Body of pancreas (tissue), 4 donors: ENCODE results near the gene MTHFD1. TPM values are rescaled to one million over a fixed set of nuclear protein-coding genes. Genes with fewer than 3 reads are reported as not detected.

Experiments
- ATAC-seq: fragments of 150-250 bp; one replicate; pipeline ENCODE4 v1.9.1; 2016
- DNase-seq, 4 donors: peaks; one replicate each; pipeline ENCODE4 v3.0.0-alpha.2; 2019
- H3K27ac ChIP-seq, 4 donors: fragments of 200-600 bp; sonication (generic); 1 replicate in 3 of 4; 2 replicates in 1 of 4; pipeline versions ENCODE4 v1.5.1 to v1.6.1; 2016 to 2019; ENCODE audit warnings: mild to moderate bottlenecking in 1 of 4, mixed read lengths in 1 of 4, moderate library complexity in 1 of 4
- H3K27me3 ChIP-seq, 2 donors: fragments of 200-600 bp; sonication (generic); one replicate each; pipeline ENCODE4 v1.6.0; 2016; ENCODE audit warnings: mild to moderate bottlenecking in 1 of 2
- H3K36me3 ChIP-seq, 2 donors: fragments of 200-600 bp; sonication (generic); replicated peaks in 1 of 2; 2 replicates each; pipeline ENCODE4 v1.5.1; 2016; ENCODE audit warnings: low read depth in 2 of 2; ENCODE audit not compliant: insufficient read depth in 1 of 2
- H3K4me1 ChIP-seq: fragments of 200-600 bp; sonication (generic); one replicate; pipeline ENCODE4 v1.6.0; 2016
- H3K4me3 ChIP-seq, 2 donors: fragments of 200-600 bp; sonication (generic); 1 replicate in 1 of 2; 2 replicates in 1 of 2; pipeline ENCODE4 v1.5.1; 2016 to 2019
- H3K9me3 ChIP-seq, 3 donors: fragments of 200-600 bp; sonication (generic); 1 replicate in 2 of 3; 2 replicates in 1 of 3; pipeline ENCODE4 v1.5.1; 2016
- CTCF ChIP-seq, 7 experiments: fragments of 450-650 bp in 4 of 7; fragments of 200-600 bp in 3 of 7; sonication (generic) in 3 of 7; IDR thresholded peaks; one replicate each; pipeline ENCODE4 v1.5.1; 2016 to 2019; ENCODE audit warnings: antibody characterized with exemption in 7 of 7
- POLR2A ChIP-seq, 3 donors: fragments of 450-650 bp; IDR thresholded peaks; one replicate each; pipeline ENCODE4 v1.6.1; 2016; ENCODE audit warnings: antibody characterized with exemption in 3 of 3, mild to moderate bottlenecking in 2 of 3
- WGBS, 2 donors: methylation state at CpG; one replicate each; pipeline ENCODE4 v1.1.5; 2017; 5-methylcytosine and 5-hydroxymethylcytosine counted together
- intact Hi-C: fragments of 100-400 bp; cut with DNase I; formaldehyde crosslinking; loops from one replicate; pipeline ENCODE4 v1.15.1; 2023
- total RNA-seq, 2 donors: library from RNA; depleted of rRNA; stranded (reverse); fragments of >200 nt; gene quantifications; one replicate each; pipeline ENCODE4 v1.1.0, GENCODE V29; 2016

Gene MTHFD1
- total RNA-seq, 2 donors from 2014 or later = 20.2 to 29.3 TPM

GRCh38 chr14:64421166-64421565, 33.0 kb downstream of the MTHFD1 start:
- Histone ChIP-seq H3K27ac (no peak overlapping the region), H3K4me1 (no peaks in the 10 kb centered on the region), H3K27me3 (no peaks in the 10 kb centered on the region), H3K4me3 (no peak overlapping the region), H3K9me3 (no peaks in the 10 kb centered on the region), H3K36me3 (peaks cover 12 to 32% of the 10 kb centered on the region in 2 donors)
- no peak for TF ChIP-seq POLR2A (IDR thresholded peaks at IDR 0.05)
- TF ChIP-seq CTCF (IDR thresholded peaks at IDR 0.05) = no peak
- ATAC-seq = no peak
- 68% methylated on average over 8 of the region's 8 CpGs for WGBS, 2 donors
- no peak for DNase-seq
- intact Hi-C loops = no loop called here

- Histone ChIP-seq H3K4me3 (no peak overlapping the region), H3K27me3 (no peaks in the 10 kb centered on the region), H3K4me1 (no peaks in the 10 kb centered on the region), H3K36me3 (peaks cover 10 to 27% of the 10 kb centered on the region in 2 donors), H3K9me3 (no peaks in the 10 kb centered on the region), H3K27ac (no peak overlapping the region)
- no peak for ATAC-seq
- no peak for TF ChIP-seq CTCF (IDR thresholded peaks at IDR 0.05)
- TF ChIP-seq POLR2A (IDR thresholded peaks at IDR 0.05) = no peak
- WGBS, 2 donors = 100% methylated on average over 1 of the region's 1 CpG
- no peak for DNase-seq
- intact Hi-C loops = no loop called here
Measured at GRCh38 chr14:64422005-64422404, 33.9 kb downstream of the MTHFD1 start.

- DNase-seq (no peak), ATAC-seq (no peak)
- 87 to 92% methylated on average over 7 of the region's 7 CpGs for WGBS, 2 donors
- Histone ChIP-seq H3K4me1 (no peaks in the 10 kb centered on the region), H3K9me3 (no peaks in the 10 kb centered on the region), H3K27me3 (no peaks in the 10 kb centered on the region), H3K36me3 (peaks cover 3 to 24% of the 10 kb centered on the region in 2 donors), H3K4me3 (no peak overlapping the region), H3K27ac (no peak overlapping the region)
- TF ChIP-seq POLR2A (IDR thresholded peaks at IDR 0.05) (no peak), CTCF (IDR thresholded peaks at IDR 0.05) (no peak)
- intact Hi-C loops = no loop called here
Measured at GRCh38 chr14:64422756-64423155, 34.6 kb downstream of the MTHFD1 start.

- Histone ChIP-seq H3K4me1 (no peaks in the 10 kb centered on the region), H3K27ac (no peak overlapping the region), H3K36me3 (peaks cover 0 to 20% of the 10 kb centered on the region in 2 donors), H3K4me3 (no peak overlapping the region), H3K27me3 (no peaks in the 10 kb centered on the region), H3K9me3 (no peaks in the 10 kb centered on the region)
- ATAC-seq = no peak
- 93 to 98% methylated on average over 6 of the region's 6 CpGs for WGBS, 2 donors
- intact Hi-C loops = no loop called here
- TF ChIP-seq POLR2A (IDR thresholded peaks at IDR 0.05) (no peak), CTCF (IDR thresholded peaks at IDR 0.05) (no peak)
- DNase-seq = no peak
Measured at GRCh38 chr14:64423987-64424386, 35.8 kb downstream of the MTHFD1 start.

- ATAC-seq = no peak
- peaks cover 0 to 12% of the 10 kb centered on the region in 2 donors for H3K36me3 ChIP-seq
- TF ChIP-seq CTCF (IDR thresholded peaks at IDR 0.05) = no peak
- TF ChIP-seq POLR2A (IDR thresholded peaks at IDR 0.05) = no peak
- no peak overlapping the region for H3K27ac ChIP-seq
- no peaks in the 10 kb centered on the region for H3K27me3 ChIP-seq
- peaks cover 5% of the 10 kb centered on the region for H3K4me1 ChIP-seq
- intact Hi-C loops = no loop called here
- WGBS, 2 donors = 83 to 85% methylated on average over 3 of the region's 3 CpGs
- DNase-seq = no peak
- H3K9me3 ChIP-seq = no peaks in the 10 kb centered on the region
- H3K4me3 ChIP-seq = no peak overlapping the region
Measured at GRCh38 chr14:64434528-64434927, 46.4 kb downstream of the MTHFD1 start.
